DMS153 (cell line): ENCODE results near the gene ARHGEF2.
"Not testable (repeated sequence)": the region's sequence is repeated elsewhere in the genome, so short reads cannot be mapped to it uniquely, and the experiment has no call there.

Experiments
- DNase-seq: peaks from one replicate; lab custom pipeline; 2025; lab: John Stamatoyannopoulos, UW

ARHGEF2 gene

DNA sequence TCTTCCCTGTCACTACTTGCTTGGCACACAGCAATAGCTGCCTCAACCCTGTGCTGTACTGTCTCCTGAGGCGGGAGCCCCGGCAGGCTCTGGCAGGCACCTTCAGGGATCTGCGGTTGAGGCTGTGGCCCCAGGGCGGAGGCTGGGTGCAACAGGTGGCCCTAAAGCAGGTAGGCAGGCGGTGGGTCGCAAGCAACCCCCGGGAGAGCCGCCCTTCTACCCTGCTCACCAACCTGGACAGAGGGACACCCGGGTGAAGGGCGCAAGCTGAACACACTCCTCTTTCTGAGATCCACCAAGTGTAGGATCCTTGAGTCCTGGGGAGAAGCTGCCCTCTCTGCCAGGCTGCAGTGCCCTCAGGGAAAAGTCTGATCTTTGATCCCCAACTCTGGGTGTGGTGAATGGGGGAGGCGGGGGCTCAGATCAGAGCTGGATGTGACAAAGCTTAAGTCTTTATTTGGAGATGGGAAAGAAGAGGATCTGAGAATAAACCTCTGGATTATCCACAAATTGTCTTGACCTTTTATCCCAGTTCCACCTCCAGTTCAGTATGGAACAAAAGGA lies 35.7 kb downstream of the ARHGEF2 start:
- DNase-seq, result no peak

DNA sequence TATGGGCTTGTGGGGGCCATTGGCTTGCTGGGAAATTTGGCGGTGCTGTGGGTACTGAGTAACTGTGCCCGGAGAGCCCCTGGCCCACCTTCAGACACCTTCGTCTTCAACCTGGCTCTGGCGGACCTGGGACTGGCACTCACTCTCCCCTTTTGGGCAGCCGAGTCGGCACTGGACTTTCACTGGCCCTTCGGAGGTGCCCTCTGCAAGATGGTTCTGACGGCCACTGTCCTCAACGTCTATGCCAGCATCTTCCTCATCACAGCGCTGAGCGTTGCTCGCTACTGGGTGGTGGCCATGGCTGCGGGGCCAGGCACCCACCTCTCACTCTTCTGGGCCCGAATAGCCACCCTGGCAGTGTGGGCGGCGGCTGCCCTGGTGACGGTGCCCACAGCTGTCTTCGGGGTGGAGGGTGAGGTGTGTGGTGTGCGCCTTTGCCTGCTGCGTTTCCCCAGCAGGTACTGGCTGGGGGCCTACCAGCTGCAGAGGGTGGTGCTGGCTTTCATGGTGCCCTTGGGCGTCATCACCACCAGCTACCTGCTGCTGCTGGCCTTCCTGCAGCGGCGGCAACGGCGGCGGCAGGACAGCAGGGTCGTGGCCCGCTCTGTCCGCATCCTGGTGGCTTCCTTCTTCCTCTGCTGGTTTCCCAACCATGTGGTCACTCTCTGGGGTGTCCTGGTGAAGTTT lies 36.4 kb downstream of the ARHGEF2 start:
- no peak for DNase-seq

DNA sequence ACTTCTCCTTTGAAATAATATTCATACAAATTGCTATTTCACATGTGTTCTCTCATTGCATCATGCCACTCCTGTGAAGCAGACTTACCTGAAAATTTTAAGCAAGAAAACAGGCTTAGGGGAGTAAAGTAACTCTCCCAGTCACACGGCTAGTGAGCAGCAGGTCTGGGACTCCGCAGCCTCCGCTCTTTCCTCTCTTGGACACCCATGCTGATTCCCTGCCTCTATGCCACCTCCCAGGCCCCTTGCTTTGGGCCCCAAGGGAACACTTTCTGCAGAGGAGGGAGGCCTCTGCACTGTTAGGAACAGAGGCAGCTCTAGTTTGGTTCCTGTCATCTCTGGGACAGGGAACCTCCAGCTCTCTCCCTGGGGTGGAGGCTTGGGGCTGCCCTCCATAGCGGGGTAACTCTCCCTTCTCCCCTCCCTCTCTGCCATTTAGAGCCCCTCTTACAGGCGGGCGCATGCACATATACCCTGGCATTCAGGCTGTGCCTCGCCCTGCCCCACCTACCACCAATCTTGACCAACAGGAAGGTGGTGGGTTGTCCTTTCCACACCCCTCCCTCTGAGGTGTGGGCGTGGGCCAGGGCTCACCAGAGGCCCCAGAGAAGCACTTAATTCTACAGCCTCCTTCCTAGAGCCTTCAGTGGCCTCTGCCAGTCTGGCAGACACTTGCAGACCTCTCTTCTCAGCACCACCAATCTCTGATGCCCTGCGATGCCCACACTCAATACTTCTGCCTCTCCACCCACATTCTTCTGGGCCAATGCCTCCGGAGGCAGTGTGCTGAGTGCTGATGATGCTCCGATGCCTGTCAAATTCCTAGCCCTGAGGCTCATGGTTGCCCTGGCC lies 37.1 kb downstream of the ARHGEF2 start, which contains the start of gene RXFP4:
RXFP4 (plus strand) TSS at position 646 of the 852 bp plus-strand sequence; CDS start at position 718, 72 bp downstream.
- peak; percentile 50 for DNase-seq

DNA sequence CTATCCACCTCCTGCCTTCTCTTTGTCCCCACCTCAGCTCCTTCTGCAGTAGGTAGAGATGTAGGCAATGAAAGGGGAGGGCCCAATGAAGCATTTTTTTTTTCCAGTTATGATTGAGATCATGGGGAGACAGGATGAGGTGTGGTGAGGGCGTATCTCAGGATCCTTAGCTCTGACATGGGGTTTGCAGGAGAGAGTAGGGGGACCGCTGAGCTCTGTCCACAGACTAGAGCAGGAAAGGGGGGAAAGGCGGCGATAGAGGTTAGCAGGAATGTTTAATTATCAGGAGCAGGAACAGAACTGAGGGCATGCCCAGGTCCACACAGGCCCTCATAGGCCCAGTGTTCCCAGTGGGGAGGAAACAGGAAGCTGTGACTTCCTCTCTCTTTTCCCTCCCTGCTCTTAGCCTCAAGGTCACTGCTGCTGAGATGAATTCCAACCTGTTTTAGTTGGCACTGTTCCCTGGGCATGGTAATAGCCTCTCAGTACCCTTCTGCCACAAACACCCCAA lies 37.8 kb downstream of the ARHGEF2 start:
- peak; percentile 82 for DNase-seq

DNA sequence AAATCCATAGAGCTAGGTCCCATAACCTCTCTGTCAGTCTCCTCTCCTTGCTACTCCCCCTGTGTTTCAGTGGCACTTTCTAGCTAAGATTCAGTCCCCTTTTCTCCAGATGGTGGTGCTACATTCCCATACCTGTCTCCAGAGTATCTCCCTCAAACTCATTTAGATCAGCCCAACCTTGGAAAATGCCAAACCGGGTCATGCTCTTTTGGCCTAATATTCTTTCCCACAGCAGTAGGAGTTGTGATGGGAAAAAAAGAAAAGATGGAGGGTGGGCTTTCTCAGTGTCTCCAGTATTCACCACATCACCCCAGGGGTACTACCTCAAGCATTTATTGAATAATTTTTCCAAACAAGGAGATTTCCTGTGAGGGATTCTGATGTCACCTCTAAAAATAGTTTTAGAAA lies 40.1 kb downstream of the ARHGEF2 start:
- DNase-seq, result peak; percentile 73

DNA sequence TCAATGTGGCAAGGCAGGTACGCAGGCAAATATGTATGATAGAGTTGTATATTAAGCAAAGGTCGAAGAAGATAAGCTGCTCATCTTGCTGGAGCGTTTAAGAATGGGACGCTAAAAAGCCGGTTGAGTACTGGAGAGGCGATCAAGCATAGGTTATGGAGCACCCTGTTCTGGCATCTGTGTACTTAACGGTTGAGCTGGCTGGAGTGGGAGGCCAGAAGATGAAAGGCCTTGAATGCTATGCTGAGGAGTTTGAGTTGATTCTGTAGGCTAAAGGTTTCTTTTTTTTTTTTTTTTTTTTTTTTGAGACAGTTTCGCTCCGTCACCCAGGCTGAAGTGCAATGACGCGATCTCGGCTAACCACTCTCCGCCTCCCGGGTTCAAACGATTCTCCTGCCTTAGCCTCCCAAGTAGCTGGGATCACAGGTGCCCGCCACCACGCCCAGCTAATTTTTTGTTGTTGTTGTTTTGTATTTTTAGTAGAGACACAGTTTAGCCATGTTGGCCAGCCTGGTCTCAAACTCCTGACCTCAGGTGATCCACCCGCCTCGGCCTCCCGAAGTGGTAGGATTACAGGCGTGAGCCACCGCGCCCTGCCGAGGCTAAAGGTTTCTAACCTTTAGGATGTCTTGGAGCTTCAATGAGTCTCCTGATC lies 43.3 kb downstream of the ARHGEF2 start:
- DNase-seq, result no peak

DNA sequence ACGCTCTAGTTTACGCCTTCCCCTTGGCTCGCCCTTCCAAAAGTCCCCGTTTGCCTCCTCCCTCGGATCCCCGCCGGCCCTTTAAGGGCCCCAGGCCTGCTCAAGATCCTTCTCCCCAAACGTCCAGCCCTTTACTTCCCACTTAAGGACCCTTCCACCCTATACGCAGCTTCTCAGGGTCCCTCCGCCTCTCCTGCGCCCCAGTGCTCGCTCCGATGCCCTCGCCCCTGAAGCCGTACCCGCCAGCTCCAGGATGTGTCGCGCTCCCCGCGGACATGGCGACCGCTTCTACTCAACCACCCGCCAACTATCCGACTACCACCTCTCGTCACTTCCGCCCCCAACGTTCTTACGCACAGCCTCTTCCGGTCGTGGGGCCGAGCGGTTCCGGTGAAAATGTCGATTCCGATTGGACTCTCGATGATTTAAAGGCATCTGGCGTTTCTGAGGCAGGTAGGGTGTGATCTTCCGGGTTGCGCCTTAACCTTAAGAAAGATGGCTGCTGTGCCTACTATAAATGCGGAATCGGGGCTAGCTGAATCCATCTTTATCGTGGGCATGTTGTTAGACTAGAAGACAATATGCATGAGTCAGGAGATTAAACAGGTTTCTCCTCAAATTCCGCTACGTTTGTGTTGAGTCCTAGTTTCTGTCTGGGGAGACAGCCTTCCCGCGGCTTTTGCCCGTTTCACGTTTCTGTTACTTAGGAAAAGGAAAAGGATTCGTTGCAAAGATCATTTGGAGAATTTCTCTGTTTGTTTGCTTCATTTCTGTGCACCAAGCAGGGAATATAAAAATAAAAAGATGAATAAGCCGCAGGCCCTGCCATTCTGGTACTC lies 44.0 kb downstream of the ARHGEF2 start, which contains the start of gene KHDC4:
KHDC4 (minus strand) TSS at position 317 of the 839 bp plus-strand sequence; CDS start at position 277, 40 bp downstream.
- peak; percentile 100 for DNase-seq

DNA sequence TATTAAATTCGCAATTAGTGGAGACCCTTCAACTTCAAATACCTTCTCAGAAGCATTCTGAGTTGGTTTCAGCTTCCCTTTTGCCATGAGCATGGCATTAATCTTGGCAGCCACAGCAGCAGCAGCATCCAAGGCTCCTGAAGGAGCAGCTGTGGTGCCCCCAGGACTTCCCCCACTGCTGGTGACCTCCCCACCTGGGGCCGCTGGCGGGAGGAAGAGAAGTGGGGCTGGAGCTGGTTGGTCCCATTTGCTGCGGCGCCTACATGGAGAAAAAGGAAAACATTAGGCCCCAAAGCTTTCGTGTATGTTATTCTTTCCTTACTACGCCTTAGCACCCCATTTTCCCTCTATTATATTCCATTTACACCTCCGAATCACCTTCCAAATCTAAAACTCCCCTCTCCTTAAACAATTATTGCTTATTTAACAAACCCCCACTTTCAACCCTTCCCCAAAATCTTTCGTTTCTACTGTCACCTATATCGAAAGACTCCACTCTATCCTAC lies 44.7 kb downstream of the ARHGEF2 start:
- DNase-seq, result no peak

DNA sequence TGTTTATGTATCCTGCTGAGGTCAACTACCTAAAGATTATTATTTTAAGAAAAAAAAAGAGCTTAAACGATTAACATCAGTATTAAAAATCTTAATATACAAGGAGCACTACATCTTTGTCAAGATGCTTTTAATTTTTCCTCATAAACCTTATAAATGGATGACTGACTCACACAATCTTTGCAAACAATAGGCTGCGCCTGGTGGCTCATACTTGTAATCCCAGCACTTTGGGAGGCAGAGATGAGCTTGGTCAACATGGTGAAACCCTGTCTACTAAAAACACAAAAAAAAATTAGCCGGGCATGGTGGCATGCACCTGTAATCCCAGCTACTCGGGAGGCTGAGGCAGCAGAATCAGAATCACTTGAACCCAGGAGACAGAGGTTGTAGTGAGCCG lies 45.9 kb downstream of the ARHGEF2 start:
- DNase-seq, result no peak

DNA sequence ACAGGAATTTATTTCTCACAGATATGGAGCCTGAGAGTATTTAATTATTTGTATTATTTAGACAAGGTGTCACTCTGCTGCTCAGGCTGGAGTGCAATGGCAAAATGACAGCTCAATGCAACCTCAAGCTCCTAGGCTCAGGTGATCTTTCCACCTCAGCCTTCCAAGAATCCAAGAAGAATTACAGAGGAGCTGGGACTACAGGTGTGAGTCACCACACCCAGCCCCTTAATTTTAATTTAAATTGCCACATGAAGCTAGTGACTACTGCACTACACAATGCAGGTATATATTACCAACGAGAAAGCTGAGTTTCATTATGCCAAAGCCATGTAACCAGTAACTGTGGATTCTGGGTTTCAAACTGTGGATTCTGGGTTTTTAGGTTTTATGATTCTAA lies 46.3 kb downstream of the ARHGEF2 start:
- DNase-seq, result no peak

DNA sequence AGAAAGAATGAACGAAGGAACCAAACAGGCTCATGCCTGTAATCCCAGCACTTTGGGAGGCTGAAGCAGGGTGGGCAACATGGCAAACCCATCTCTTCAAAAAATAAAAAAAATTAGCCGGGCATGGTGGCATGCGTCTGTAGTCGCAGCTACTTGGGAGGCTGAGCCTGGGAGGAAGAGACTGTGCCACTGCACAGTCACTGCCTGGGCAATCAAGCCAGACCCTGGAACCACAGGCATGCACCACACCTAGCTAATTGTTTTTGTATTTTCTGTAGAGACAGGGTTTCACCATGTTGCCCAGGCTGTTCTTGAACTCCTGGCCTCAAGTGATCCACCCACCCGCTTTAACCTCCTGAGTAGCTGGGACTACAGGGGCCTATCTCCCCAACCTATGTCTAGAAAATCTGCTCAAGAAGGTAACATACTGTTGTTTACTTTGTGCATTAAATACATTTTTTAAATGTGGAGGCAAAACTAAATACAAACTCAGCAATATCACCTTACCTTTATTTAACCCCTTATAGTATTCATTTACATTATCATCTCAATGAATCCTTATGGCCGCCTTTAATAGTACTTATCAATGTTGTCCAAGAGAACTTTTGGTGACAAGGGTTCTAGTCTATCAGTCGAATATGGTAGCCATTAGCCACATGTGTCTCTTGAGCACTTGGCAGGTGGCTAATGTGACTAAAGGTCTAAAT lies 46.9 kb downstream of the ARHGEF2 start:
- no peak for DNase-seq

DNA sequence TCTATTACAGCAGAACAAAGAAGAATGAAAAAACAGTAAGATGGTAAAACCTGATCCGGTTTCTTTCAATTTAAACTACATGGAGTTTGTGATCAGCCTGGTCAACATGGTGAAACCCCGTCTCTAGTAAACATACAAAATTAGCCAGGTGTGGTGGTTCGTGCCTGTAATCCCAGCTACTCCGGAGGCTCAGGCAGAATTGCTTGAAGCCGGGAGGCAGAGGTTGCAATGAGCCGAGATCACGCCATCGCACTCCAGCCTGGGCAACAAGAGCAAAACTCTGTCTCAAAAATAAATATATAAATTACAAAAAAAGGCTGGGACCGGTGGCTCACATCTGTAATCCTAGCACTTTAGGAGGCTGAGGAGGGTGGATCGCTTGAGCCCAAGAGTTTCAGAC lies 47.6 kb downstream of the ARHGEF2 start:
- not testable (repeated sequence) for DNase-seq

DNA sequence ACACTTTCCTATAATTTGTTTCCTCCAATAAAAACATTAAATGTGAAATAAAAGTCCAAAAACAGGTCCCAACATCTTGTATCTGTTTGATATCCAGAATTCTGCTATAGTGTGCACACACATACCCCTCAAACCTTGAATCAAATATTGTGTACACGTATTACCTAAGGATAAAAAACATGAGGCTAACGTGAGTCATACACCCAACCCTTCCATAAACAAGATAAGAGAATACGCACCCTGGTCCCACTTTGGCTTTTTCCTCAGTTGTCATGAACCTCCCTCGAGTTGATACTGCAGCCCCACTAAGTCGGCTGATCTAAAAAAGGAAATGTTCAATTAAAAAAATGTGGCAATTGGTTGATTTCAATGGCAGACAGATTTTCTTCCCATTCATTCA lies 49.3 kb downstream of the ARHGEF2 start:
- DNase-seq, result no peak

DNA sequence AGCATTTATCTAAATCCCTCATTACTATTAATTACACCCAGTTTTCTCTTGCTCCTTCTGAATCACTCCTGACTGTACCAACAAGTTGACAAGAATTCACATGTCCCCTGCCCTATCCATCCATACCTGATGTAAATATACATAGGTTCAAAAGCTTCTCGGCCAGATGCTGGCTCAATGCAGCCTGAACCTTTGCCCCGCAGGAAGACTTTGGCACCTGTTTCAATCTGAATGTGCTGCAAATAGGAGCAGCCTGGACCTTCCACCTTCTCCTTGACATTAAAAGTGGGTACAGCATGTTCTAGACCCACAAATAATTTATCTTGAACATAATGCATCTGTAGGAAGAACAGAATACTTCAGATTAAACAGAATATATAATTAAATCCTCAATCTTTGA lies 52.8 kb downstream of the ARHGEF2 start:
- no peak for DNase-seq

DNA sequence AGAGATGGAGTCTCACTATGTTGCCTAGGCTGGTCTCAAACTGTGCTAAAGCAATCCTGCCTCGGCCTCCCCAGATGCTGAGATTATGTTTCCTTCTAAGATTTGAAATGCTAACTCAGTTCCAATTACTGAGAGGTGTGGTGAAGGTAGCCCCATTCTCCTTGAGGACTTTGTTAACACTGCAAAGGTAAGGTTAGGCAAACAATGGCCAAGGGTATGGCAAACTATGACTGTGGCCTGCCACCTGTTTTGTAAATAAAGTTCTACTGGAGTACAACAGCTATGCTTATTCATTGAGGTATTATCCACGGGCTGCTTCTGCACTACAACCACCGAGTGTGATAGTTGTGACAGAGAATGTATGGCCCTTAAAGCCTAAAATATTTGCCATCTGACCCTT lies 57.6 kb downstream of the ARHGEF2 start:
- DNase-seq, result no peak

DNA sequence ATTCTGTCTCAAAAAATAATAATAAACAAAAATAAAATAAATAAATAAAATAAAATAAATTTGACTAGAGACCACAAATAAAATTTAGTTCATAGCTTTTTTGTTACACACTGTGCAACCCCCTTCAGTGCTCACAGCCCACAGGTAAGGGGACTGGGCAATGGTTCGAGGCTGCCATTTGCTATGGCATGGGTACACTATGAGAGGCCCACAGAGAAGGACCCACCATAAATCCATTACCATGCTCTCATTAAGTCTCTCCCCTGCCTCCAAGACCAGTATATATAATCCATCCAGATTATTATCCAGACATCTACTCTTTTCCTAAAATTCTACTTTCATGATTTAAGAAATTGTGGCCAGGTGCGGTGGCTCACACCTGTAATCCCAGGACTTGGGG lies 58.5 kb downstream of the ARHGEF2 start:
- DNase-seq, result no peak

DNA sequence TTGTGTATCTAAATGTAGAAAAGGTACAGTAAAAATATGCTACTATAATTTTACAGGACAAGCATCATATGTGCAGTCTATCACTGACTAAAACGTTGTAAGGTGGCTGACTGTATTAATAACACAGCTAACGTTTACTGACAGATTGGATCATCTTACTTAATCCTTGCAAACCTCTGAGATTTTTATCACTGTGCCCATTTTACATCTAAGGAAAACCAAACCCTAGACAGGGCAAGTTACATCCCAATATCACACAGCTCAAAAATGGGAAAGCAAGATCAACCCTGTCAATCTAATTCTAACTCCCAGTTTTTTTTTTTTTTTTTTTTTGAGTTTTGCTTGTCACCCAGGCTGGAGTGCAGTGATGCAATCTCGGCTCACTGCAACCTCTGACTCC lies 59.7 kb downstream of the ARHGEF2 start:
- DNase-seq, result no peak

DNA sequence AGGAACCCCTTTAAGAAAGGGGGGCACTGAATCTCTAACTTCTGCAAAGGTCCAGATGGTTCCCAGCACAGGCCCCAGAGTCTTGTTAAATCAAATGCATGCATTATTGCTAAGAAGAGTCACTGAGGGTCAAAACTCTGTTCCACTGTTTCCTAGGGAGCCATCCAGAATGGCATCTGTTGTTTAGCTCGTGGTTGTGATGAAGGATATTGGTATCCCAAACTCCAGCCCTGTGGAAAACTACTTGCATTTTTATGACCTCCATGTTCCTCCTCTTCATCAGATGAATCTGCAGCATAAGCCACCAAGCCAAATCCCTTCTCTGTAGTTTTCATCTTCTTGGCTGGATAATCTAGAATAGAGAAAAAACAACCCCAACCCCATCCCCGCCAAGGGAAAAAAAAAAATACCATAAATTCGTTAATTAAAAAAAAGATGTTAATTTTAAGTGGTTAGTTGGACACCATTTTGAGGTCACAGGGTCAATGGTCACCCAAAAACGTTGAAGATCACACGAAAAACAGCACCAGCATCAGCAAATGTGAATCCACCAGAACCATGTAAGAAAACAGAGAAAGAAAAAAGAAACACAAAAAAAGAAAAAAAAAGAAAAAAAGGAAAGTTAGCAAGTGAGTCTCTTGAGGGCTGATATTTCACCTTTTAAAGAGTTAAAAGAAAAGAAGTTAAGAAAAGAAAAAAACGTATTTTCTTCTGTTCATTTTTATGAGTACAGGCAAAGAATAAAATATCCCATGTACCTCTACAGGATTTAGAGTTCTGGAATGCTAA lies 64.2 kb downstream of the ARHGEF2 start:
- no peak for DNase-seq

DNA sequence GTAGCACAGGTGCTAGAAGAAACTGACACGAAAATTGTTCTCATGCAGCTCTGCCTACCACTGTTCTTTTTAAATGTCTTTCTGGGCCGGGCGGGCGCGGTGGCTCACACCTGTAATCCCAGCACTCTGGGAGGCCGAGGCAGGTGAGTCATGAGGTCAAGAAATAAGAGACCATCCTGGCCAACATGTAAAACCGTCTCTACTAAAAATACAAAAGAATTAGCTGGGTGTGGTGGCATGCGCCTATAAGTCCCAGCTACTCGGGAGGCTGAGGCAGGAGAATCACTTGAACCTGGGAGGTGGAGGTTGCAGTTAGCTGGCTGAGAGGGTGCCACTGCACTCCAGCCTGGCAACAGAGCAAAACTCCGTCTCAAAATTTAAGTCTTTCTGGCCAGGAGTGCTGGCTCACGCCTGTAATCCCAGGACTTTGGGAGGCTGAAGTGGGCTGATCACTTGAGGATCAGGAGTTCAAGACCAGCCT lies 66.3 kb downstream of the ARHGEF2 start:
- no peak for DNase-seq
